HepG2 (cell line): ENCODE measurements around the gene FAM3D. TPM values are rescaled to one million over a fixed set of nuclear protein-coding genes. Genes with fewer than 3 reads are reported as not detected.

Source experiments
- CEBPB ChIP-seq: IDR thresholded peaks from 2 replicates; pipeline ENCODE4 v1.6.1; 2011; ENCODE audit warnings: low read depth, low read length, improper control_type of control experiment, borderline replicate concordance
- HNRNPH1 ChIP-seq: fragments of 200-400 bp; formaldehyde crosslinking; optimal IDR thresholded peaks from 2 replicates; pipeline ENCODE3; 2017; ENCODE audit warnings: mild to moderate bottlenecking, low read depth, low read length
- ZFY ChIP-seq: sonication (generic); formaldehyde crosslinking; IDR thresholded peaks from 2 replicates; pipeline ENCODE4 v1.4.0; 2020; ENCODE audit warnings: missing genetic modification reagents
- ZHX1 ChIP-seq: sonication (generic); formaldehyde crosslinking; IDR thresholded peaks from 2 replicates; pipeline ENCODE4 v1.8.1; 2022; ENCODE audit warnings: low read depth, mild to moderate bottlenecking, missing genetic modification reagents
- ZNF18 ChIP-seq: sonication (generic); formaldehyde crosslinking; IDR thresholded peaks from 2 replicates; pipeline ENCODE4 v1.8.0; 2022; ENCODE audit warnings: mild to moderate bottlenecking, missing genetic modification reagents; ENCODE audit not compliant: insufficient replicate concordance
- ZNF224 ChIP-seq: sonication (generic); formaldehyde crosslinking; IDR thresholded peaks from 2 replicates; pipeline ENCODE4 v1.5.0; 2020; ENCODE audit warnings: mild to moderate bottlenecking, missing genetic modification reagents
- ZNF343 ChIP-seq: sonication (generic); formaldehyde crosslinking; IDR thresholded peaks from 2 replicates; pipeline ENCODE4 v1.4.0; 2020; ENCODE audit warnings: mild to moderate bottlenecking, missing genetic modification reagents
- ZNF414 ChIP-seq: sonication (generic); formaldehyde crosslinking; IDR thresholded peaks from 2 replicates; pipeline ENCODE4 v1.5.0; 2020; ENCODE audit warnings: missing genetic modification reagents
- ZNF614 ChIP-seq: IDR thresholded peaks from 2 replicates; pipeline ENCODE4 v1.6.1; 2018; ENCODE audit warnings: missing biosample characterization, missing genetic modification reagents, inconsistent platforms, borderline replicate concordance
- ZNF746 ChIP-seq: sonication (generic); formaldehyde crosslinking; IDR thresholded peaks from 2 replicates; pipeline ENCODE4 v1.8.0; 2022; ENCODE audit warnings: mild to moderate bottlenecking, missing genetic modification reagents
- ZNF83 ChIP-seq: sonication (generic); formaldehyde crosslinking; IDR thresholded peaks from 2 replicates; pipeline ENCODE4 v1.4.0; 2020; ENCODE audit warnings: missing genetic modification reagents, mild to moderate bottlenecking, borderline replicate concordance
- polyA plus RNA-seq, 8 experiments: library from polyadenylated mRNA; depleted of rRNA in 3 of 8; stranded (reverse) in 7 of 8; unstranded in 1 of 8; fragments of >200 nt; fragmentation: Illumina TruSeq in 4 of 8; extraction: Trizol in 4 of 8; gene quantifications; 2 replicates each; pipeline versions ENCODE4 v1.2.1 to v1.2.3, GENCODE V29; 2011 to 2016; ENCODE audit warnings: low read depth in 4 of 8, missing spikeins in 1 of 8, mixed read lengths in 1 of 8; ENCODE audit not compliant: insufficient read depth in 1 of 8
- total RNA-seq, 5 experiments: library from RNA; depleted of rRNA; stranded (reverse); fragments of >200 nt; fragmentation: Illumina TruSeq; extraction: Trizol; gene quantifications; 2 replicates each; pipeline ENCODE4 v1.2.3, GENCODE V29; 2016; ENCODE audit warnings: low read depth in 1 of 5
- TF ChIP-seq, protein P1 (sequence below): sonication (generic); formaldehyde crosslinking; IDR thresholded peaks from 2 replicates; pipeline ENCODE4 v1.4.0; 2020; ENCODE audit warnings: missing genetic modification reagents
- TF ChIP-seq, protein P2 (sequence below): sonication (generic); formaldehyde crosslinking; IDR thresholded peaks from 2 replicates; pipeline ENCODE4 v1.4.0; 2020; ENCODE audit warnings: mild to moderate bottlenecking, missing genetic modification reagents
- TF ChIP-seq, protein P3 (sequence below): IDR thresholded peaks from 2 replicates; pipeline ENCODE4 v1.6.1; 2016; ENCODE audit warnings: low read depth, control low read depth

The FAM3D gene
- total and polyA plus RNA-seq, 2 of the 13 experiments (the other 11 are each of a cell fraction or from before 2014, with no cell fraction given): not detected

DNA sequence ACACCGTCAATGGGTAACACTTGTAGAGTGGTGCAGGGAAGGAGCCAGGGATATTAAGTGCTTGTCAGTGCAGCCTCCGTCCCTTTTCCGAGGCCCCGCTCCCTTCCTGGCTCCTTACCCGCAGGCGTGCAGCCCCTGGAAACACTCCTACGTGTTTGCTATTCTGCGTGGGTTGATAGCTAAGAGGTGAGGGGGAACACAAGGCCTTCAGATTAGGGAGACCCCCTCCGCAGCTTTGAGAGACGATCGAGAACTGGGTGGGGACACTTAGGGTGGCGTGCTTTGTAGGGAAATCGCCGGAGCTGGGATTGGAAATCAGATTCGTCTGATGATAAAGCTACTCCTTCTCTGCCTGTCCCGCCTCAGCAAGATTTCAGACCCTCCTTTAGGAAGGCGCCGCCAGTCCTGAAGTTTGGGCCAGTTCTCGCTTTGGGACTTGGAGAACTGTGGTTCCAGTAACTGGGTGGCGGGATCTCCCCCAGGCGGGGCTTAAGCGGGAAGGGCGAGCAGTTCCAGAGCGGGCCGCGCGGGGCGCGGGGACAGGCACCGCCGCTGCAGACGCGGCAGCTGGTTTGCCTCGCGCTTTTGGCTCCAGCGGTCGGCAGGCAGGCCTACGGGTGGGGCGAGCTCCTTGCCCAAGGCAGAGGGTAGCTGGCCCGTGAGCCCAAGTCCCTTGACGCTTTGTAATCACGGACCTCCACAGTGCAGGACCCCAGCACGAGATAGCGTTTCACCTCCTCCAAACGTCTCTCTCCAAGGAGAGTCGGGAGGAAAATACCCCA lies 81.4 kb downstream of the FAM3D start (continued):
- TF ChIP-seq, protein P1, sequence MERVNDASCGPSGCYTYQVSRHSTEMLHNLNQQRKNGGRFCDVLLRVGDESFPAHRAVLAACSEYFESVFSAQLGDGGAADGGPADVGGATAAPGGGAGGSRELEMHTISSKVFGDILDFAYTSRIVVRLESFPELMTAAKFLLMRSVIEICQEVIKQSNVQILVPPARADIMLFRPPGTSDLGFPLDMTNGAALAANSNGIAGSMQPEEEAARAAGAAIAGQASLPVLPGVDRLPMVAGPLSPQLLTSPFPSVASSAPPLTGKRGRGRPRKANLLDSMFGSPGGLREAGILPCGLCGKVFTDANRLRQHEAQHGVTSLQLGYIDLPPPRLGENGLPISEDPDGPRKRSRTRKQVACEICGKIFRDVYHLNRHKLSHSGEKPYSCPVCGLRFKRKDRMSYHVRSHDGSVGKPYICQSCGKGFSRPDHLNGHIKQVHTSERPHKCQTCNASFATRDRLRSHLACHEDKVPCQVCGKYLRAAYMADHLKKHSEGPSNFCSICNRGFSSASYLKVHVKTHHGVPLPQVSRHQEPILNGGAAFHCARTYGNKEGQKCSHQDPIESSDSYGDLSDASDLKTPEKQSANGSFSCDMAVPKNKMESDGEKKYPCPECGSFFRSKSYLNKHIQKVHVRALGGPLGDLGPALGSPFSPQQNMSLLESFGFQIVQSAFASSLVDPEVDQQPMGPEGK: peak; percentile 66; the same call in 1 of the 2 replicates
- TF ChIP-seq ZNF614 (CRISPR knock-in tag) (no peak), CEBPB (no peak), ZNF746 (CRISPR knock-in tag) (no peak), ZNF83 (no peak), ZNF343 (CRISPR knock-in tag) (no peak; the same call in 1 of the 2 replicates), ZNF224 (CRISPR knock-in tag) (no peak), ZNF18 (CRISPR knock-in tag) (no peak), ZHX1 (CRISPR knock-in tag) (no peak), HNRNPH1 (no peak), ZFY (CRISPR knock-in tag) (peak; percentile 51; the same call in 1 of the 2 replicates), ZNF414 (CRISPR knock-in tag) (no peak)
- TF ChIP-seq, protein P2, sequence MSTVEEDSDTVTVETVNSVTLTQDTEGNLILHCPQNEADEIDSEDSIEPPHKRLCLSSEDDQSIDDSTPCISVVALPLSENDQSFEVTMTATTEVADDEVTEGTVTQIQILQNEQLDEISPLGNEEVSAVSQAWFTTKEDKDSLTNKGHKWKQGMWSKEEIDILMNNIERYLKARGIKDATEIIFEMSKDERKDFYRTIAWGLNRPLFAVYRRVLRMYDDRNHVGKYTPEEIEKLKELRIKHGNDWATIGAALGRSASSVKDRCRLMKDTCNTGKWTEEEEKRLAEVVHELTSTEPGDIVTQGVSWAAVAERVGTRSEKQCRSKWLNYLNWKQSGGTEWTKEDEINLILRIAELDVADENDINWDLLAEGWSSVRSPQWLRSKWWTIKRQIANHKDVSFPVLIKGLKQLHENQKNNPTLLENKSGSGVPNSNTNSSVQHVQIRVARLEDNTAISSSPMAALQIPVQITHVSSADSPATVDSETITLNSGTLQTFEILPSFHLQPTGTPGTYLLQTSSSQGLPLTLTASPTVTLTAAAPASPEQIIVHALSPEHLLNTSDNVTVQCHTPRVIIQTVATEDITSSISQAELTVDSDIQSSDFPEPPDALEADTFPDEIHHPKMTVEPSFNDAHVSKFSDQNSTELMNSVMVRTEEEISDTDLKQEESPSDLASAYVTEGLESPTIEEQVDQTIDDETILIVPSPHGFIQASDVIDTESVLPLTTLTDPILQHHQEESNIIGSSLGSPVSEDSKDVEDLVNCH (CRISPR knock-in tag): no peak
- TF ChIP-seq, protein P3, sequence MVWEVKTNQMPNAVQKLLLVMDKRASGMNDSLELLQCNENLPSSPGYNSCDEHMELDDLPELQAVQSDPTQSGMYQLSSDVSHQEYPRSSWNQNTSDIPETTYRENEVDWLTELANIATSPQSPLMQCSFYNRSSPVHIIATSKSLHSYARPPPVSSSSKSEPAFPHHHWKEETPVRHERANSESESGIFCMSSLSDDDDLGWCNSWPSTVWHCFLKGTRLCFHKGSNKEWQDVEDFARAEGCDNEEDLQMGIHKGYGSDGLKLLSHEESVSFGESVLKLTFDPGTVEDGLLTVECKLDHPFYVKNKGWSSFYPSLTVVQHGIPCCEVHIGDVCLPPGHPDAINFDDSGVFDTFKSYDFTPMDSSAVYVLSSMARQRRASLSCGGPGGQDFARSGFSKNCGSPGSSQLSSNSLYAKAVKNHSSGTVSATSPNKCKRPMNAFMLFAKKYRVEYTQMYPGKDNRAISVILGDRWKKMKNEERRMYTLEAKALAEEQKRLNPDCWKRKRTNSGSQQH (CRISPR knock-in tag): no peak
